Bronchial epithelial cell (primary cell): ENCODE results near the gene PIMREG. TPM values are rescaled to one million over a fixed set of nuclear protein-coding genes. Genes with fewer than 3 reads are reported as not detected.
A peak's percentile ranks its signal among the peaks of the same experiment; 100 is the strongest.

Experiments
- DNase-seq: peaks from one replicate; pipeline ENCODE4 v3.0.0-alpha.2; 2010; ENCODE audit warnings: low read depth
- FAIRE-seq: peaks from 2 replicates; lab custom pipeline; 2011; peaks lifted over from hg19 to GRCh38; lab: Jason Lieb, UNC
- H3K27me3 ChIP-seq: 2 replicates; pipeline ENCODE4 v1.5.1; 2011; ENCODE audit warnings: low read length; ENCODE audit not compliant: control insufficient read depth, insufficient read depth
- H3K36me3 ChIP-seq: 2 replicates; pipeline ENCODE4 v1.5.1; 2011; ENCODE audit warnings: low read length; ENCODE audit not compliant: control insufficient read depth, insufficient read depth
- H3K4me3 ChIP-seq: 2 replicates; pipeline ENCODE4 v1.5.1; 2011; ENCODE audit warnings: mild to moderate bottlenecking, low read depth, low read length, control low read depth
- total RNA-seq: library from RNA; depleted of rRNA; stranded (reverse); fragments of >200 nt; gene quantifications from 2 replicates; pipeline ENCODE4 v1.2.1, GENCODE V29; 2014
- TF ChIP-seq, protein P1 (sequence below): IDR thresholded peaks from 2 replicates; pipeline ENCODE4 v1.5.1; 2011; ENCODE audit warnings: mild to moderate bottlenecking, moderate library complexity, low read length, control low read depth, inconsistent platforms; ENCODE audit not compliant: insufficient read depth, severe bottlenecking

PIMREG gene
- total RNA-seq, 1 donor from 2014 or later: 0.26 TPM

DNA sequence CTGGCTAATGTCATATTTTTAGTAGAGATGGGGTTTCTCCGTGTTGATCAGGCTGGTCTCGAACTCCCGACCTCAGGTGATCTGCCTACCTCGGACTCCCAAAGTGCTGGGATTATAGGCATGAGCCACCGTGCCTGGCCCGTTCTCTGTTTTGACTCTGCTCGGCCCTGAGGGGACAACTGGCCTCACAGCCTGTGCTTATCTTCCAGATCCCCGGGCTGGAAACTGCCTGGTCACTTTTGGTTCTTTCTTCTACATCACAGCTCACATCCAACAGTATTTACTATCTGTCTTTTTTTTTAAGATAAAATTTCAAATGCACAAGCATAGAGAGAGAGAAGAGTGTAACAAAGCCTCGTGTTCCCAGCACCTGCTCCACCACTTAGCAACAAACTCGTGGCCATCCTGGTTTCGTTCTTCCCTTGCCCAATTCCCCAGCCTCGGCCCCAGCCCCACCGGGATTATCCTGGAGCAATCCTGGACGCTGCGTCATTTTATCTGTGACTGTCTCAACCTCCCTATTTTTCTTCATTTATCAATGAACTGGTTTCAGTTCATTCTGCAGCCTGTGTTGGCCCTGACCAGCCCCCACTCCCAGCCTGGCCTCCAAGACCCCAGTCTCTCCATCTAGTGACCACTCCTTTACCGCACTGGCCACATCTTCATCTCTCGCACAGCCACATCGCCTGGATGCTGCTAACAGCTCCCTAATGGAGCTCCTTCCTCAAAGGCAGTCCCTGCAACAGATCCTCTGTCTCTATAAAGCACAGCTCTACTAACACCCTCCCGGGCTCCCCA, 21.1 kb downstream of the PIMREG start:
- FAIRE-seq: no peak
- Histone ChIP-seq H3K4me3 (no peak overlapping the region), H3K27me3 (no peaks in the 10 kb centered on the region), H3K36me3 (peaks cover 36% of the 10 kb centered on the region)
- no peak for DNase-seq
- TF ChIP-seq, protein P1, sequence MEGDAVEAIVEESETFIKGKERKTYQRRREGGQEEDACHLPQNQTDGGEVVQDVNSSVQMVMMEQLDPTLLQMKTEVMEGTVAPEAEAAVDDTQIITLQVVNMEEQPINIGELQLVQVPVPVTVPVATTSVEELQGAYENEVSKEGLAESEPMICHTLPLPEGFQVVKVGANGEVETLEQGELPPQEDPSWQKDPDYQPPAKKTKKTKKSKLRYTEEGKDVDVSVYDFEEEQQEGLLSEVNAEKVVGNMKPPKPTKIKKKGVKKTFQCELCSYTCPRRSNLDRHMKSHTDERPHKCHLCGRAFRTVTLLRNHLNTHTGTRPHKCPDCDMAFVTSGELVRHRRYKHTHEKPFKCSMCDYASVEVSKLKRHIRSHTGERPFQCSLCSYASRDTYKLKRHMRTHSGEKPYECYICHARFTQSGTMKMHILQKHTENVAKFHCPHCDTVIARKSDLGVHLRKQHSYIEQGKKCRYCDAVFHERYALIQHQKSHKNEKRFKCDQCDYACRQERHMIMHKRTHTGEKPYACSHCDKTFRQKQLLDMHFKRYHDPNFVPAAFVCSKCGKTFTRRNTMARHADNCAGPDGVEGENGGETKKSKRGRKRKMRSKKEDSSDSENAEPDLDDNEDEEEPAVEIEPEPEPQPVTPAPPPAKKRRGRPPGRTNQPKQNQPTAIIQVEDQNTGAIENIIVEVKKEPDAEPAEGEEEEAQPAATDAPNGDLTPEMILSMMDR: no peak

- Histone ChIP-seq H3K4me3 (no peak overlapping the region), H3K36me3 (peaks cover 37% of the 10 kb centered on the region), H3K27me3 (no peaks in the 10 kb centered on the region)
- DNase-seq: no peak
- TF ChIP-seq, protein P1: no peak
- FAIRE-seq: no peak
These were observed 23.3 kb downstream of the PIMREG start for GRCh38 chr17:6467567-6467966.

DNA sequence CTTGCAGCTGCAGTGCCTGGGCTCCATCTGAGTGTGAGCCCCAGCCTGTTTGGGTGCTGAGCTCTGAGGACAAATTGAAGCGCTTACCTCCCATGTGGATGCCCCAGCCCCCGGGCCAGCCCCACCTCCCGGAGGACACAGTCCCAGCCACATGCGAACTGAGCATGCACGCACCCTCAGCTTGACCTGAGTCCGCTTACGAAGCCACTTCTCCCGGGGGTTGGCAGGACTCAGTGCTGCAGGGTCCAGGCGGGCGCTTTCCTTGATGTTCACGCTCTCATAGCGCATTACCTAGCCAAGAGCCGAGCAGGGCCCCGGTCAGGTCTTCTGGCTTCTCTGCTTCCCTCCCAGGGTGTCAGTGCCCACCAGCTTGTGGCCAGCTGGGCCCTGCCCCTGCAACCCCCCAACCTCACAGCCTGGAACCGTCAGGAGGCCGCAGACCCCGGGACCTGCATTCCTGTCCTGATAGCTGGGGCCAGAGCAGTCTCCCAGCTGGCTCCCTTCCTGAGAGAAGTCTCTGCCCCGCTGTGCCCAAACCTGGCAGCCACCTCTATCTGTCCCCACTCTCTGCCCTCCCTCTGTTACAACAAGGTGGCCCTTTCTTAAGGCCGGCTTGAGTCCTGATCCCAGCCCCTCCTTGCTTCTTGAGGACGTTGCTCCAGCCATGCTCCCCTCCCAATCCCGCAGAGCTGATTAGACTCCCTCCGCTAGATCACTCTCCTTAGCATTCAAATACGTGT, 24.0 kb downstream of the PIMREG start:
- DNase-seq: no peak
- no peaks in the 10 kb centered on the region for H3K27me3 ChIP-seq
- peaks cover 35% of the 10 kb centered on the region for H3K36me3 ChIP-seq

GRCh38 chr17:6470146-6470718, 26.0 kb downstream of the PIMREG start:
- H3K4me3 ChIP-seq: no peak overlapping the region
- FAIRE-seq (no peak), DNase-seq (no peak)
- no peaks in the 10 kb centered on the region for H3K27me3 ChIP-seq
- peaks cover 25% of the 10 kb centered on the region for H3K36me3 ChIP-seq
- TF ChIP-seq, protein P1: no peak

More for the DNA sequence above, 24.0 kb downstream of the PIMREG start:
- TF ChIP-seq, protein P1: no peak
- no peak for FAIRE-seq
- no peak overlapping the region for H3K4me3 ChIP-seq

- FAIRE-seq (peak; percentile 36), DNase-seq (no peak)
- TF ChIP-seq, protein P1: no peak
- Histone ChIP-seq H3K27me3 (no peaks in the 10 kb centered on the region), H3K36me3 (peaks cover 23% of the 10 kb centered on the region), H3K4me3 (no peak overlapping the region)
These were observed 26.7 kb downstream of the PIMREG start for GRCh38 chr17:6470751-6471521.
